SH-SY5Y (cell line): Measurements from ENCODE around the gene ZDHHC14.

Experiments used
- GATA2 ChIP-seq: IDR thresholded peaks from 2 replicates; pipeline ENCODE4 v1.6.1; 2011; ENCODE audit warnings: mild to moderate bottlenecking, low read depth, low read length
- GATA3 ChIP-seq: IDR thresholded peaks from 2 replicates; pipeline ENCODE4 v1.6.1; 2011; ENCODE audit warnings: low read depth, mild to moderate bottlenecking, low read length, moderate library complexity

DNA sequence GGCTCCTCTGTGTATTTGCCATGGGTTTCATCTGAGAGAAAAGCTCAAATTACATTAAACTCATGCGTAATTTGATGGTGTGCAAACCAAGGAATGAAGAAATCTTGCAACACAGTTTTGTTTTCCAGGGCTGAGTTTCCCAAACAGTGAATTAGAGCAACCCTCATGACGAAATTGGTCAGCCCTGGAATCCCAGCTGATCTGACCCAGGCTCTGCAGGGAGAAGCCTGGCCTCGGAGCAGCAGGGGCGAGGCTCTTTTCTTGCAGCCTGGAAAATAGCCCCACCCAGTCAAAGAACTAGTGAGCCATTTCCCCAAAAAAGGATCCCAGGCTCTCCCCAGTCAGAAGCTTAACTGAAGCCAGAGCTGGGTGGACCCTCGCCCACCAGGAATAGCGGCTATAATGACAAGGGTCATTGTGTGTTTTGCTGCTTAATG is 334.8 kb downstream of the ZDHHC14 start:
- TF ChIP-seq GATA3, result no peak
- no peak for TF ChIP-seq GATA2
